HCT116 (cell line): Measurements from ENCODE around the gene SEMA5B. TPM values are rescaled to one million over a fixed set of nuclear protein-coding genes. Genes with fewer than 3 reads are reported as not detected.

Source experiments
- ATAC-seq: fragments of 200-7000 bp; cut with Tn5 transposase; 2 replicates; pipeline ENCODE4 v1.9.1; 2020; ENCODE audit warnings: mild to moderate bottlenecking, moderate library complexity
- BruUV-seq: library from RNA; stranded (reverse); fragments of 400-500 nt; replicated peaks from 2 replicates; lab custom pipeline; 2021; lab: Mats Ljungman, UMichigan
- CTCF ChIA-PET: fragments of 300-600 bp; sonication (Branson Sonifier 250); formaldehyde crosslinking; loops from one replicate; lab custom pipeline; 2021; ENCODE audit warnings: antibody characterized with exemption; lab: Charles Lee
- POLR2A ChIA-PET: fragments of 300-600, 350-600 bp; sonication (Branson Sonifier 250); formaldehyde crosslinking; loops from one replicate; lab custom pipeline; 2021; ENCODE audit warnings: antibody characterized with exemption; lab: Charles Lee
- RAD21 ChIA-PET, 2 experiments: fragments of 300-600 bp; sonication (Branson Sonifier 250); formaldehyde crosslinking; loops; one replicate each; lab custom pipeline; 2023; ENCODE audit warnings: low total read pairs in 2 of 2; ENCODE audit not compliant: uncharacterized antibody in 2 of 2, unreplicated experiment in 2 of 2, low non-redundant PET in 1 of 2; lab: Charles Lee
- DNase-seq: peaks from one replicate; pipeline ENCODE4 v3.0.0-alpha.2; 2010; ENCODE audit warnings: low read depth, low spot score
- H2AFZ ChIP-seq: fragments of 200-600 bp; shearing (Covaris generic), sonication (generic); 2 replicates; pipeline ENCODE4 v1.6.1; 2017; ENCODE audit warnings: low read depth, mixed run types, mixed read lengths, antibody characterized with exemption, low read length; ENCODE audit not compliant: poor library complexity, severe bottlenecking
- H3K27ac ChIP-seq: 2 replicates; pipeline ENCODE4 v1.5.1; 2012; ENCODE audit warnings: low read depth, low read length
- H3K27me3 ChIP-seq: fragments of 200-600 bp; sonication (generic); 2 replicates; pipeline ENCODE4 v1.6.1; 2016; ENCODE audit warnings: mixed run types, low read length, mixed read lengths; ENCODE audit not compliant: insufficient read depth
- H3K36me3 ChIP-seq, 2 experiments: fragments of 200-500 bp in 1 of 2; fragments of 200-600 bp in 1 of 2; sonication (Bioruptor generic) in 1 of 2; sonication (generic) in 1 of 2; 2 replicates each; pipeline versions ENCODE4 v1.5.1 to v1.6.1; 2014 to 2016; ENCODE audit warnings: low read length in 2 of 2, inconsistent platforms in 1 of 2, mixed read lengths in 1 of 2, mixed run types in 1 of 2; ENCODE audit not compliant: insufficient read depth in 2 of 2, control insufficient read depth in 1 of 2
- H3K4me1 ChIP-seq, 2 experiments: fragments of 200-600 bp in 1 of 2; sonication (generic) in 1 of 2; 2 replicates each; pipeline versions ENCODE4 v1.5.1 to v1.6.1; 2012 to 2017; ENCODE audit warnings: low read length in 2 of 2, inconsistent platforms in 1 of 2, mild to moderate bottlenecking in 1 of 2, mixed read lengths in 1 of 2, mixed run types in 1 of 2, moderate library complexity in 1 of 2; ENCODE audit not compliant: insufficient read depth in 2 of 2, control insufficient read depth in 1 of 2
- H3K4me2 ChIP-seq: fragments of 200-600 bp; sonication (generic); 2 replicates; pipeline ENCODE4 v1.6.1; 2017; ENCODE audit warnings: mixed run types, low read length, mixed read lengths
- H3K4me3 ChIP-seq, 2 experiments: fragments of 200-600 bp in 1 of 2; sonication (generic) in 1 of 2; replicated peaks in 1 of 2; 2 replicates each; pipeline ENCODE4 v1.5.1; 2011 to 2016; ENCODE audit warnings: low read length in 2 of 2, control low read depth in 1 of 2, low read depth in 1 of 2, mild to moderate bottlenecking in 1 of 2, mixed read lengths in 1 of 2, mixed run types in 1 of 2
- H3K79me2 ChIP-seq: fragments of 200-600 bp; sonication (generic); 2 replicates; pipeline ENCODE4 v1.6.1; 2017; ENCODE audit warnings: mild to moderate bottlenecking, mixed run types, low read length, moderate library complexity, mixed read lengths; ENCODE audit not compliant: insufficient read depth
- H3K9ac ChIP-seq: fragments of 200-600 bp; sonication (generic); 2 replicates; pipeline ENCODE4 v1.6.1; 2016; ENCODE audit warnings: low read length, mixed read lengths
- H3K9me2 ChIP-seq: fragments of 200-600 bp; sonication (generic), shearing (Covaris generic); 2 replicates; pipeline ENCODE4 v1.6.1; 2017; ENCODE audit warnings: mixed run types, mild to moderate bottlenecking, moderate library complexity; ENCODE audit not compliant: insufficient read depth
- H3K9me3 ChIP-seq, 2 experiments: fragments of 200-500 bp in 1 of 2; fragments of 200-600 bp in 1 of 2; sonication (Bioruptor generic) in 1 of 2; sonication (generic) in 1 of 2; 2 replicates each; pipeline ENCODE4 v1.6.1; 2014 to 2017; ENCODE audit warnings: low read length in 2 of 2, mixed read lengths in 2 of 2, inconsistent platforms in 1 of 2, low read depth in 1 of 2, mild to moderate bottlenecking in 1 of 2, mixed run types in 1 of 2, moderate library complexity in 1 of 2; ENCODE audit not compliant: control insufficient read depth in 1 of 2, insufficient read depth in 1 of 2
- H4K20me1 ChIP-seq: fragments of 200-600 bp; sonication (generic), shearing (Covaris generic); 2 replicates; pipeline ENCODE4 v1.6.1; 2017; ENCODE audit warnings: mixed run types, mild to moderate bottlenecking, moderate library complexity; ENCODE audit not compliant: insufficient read depth
- CBX3 ChIP-seq: IDR thresholded peaks from 2 replicates; pipeline ENCODE4 v1.6.1; 2012; ENCODE audit warnings: low read depth
- CEBPB ChIP-seq: IDR thresholded peaks from 2 replicates; pipeline ENCODE4 v1.6.1; 2012; ENCODE audit warnings: low read depth
- EGR1 ChIP-seq: IDR thresholded peaks from 2 replicates; pipeline ENCODE4 v1.6.1; 2012; ENCODE audit warnings: low read depth
- ELF1 ChIP-seq: IDR thresholded peaks from 2 replicates; pipeline ENCODE4 v1.6.1; 2012; ENCODE audit warnings: low read depth, borderline replicate concordance
- EZH2 ChIP-seq: fragments of 200-600 bp; sonication (generic); IDR thresholded peaks from 2 replicates; pipeline ENCODE4 v1.6.1; 2017; ENCODE audit warnings: antibody characterized with exemption, mixed run types
- EZH2phosphoT487 ChIP-seq: fragments of 200-600 bp; IDR thresholded peaks from 2 replicates; pipeline ENCODE4 v1.6.1; 2018; ENCODE audit warnings: antibody characterized with exemption, borderline replicate concordance
- FOSL1 ChIP-seq: IDR thresholded peaks from 2 replicates; pipeline ENCODE4 v1.6.1; 2012; ENCODE audit warnings: low read depth
- RAD21 ChIP-seq: IDR thresholded peaks from 2 replicates; pipeline ENCODE4 v1.6.1; 2012; ENCODE audit warnings: low read depth, mild to moderate bottlenecking
- SRF ChIP-seq: IDR thresholded peaks from 2 replicates; pipeline ENCODE4 v1.6.1; 2012; ENCODE audit warnings: low read depth
- TCF7L2 ChIP-seq: IDR thresholded peaks from 2 replicates; pipeline ENCODE4 v1.7.0; 2011; ENCODE audit warnings: borderline replicate concordance, inconsistent platforms; ENCODE audit not compliant: insufficient read depth, insufficient read length; ENCODE audit errors: extremely low read depth
- YY1 ChIP-seq: IDR thresholded peaks from 2 replicates; pipeline ENCODE4 v1.6.1; 2011; ENCODE audit warnings: low read length, low read depth, moderate library complexity, mild to moderate bottlenecking; ENCODE audit not compliant: insufficient replicate concordance; ENCODE audit errors: extremely low read depth
- ZFX ChIP-seq: fragments of 450-650 bp; IDR thresholded peaks from 2 replicates; pipeline ENCODE4 v1.6.1; 2017
- intact Hi-C: fragments of 100-400 bp; cut with micrococcal nuclease; formaldehyde crosslinking; loops from 2 replicates; pipeline ENCODE4 v1.10.0; 2022
- total RNA-seq: library from RNA; stranded (reverse); gene quantifications from one replicate; pipeline ENCODE4 v1.2.1, GENCODE V29; 2021; ENCODE audit not compliant: unreplicated experiment
- TF ChIP-seq, protein P1 (sequence below): IDR thresholded peaks from 2 replicates; pipeline ENCODE4 v1.6.1; 2012
- TF ChIP-seq, protein P2 (sequence below): IDR thresholded peaks from 2 replicates; pipeline ENCODE4 v1.6.1; 2012; ENCODE audit warnings: low read depth
- TF ChIP-seq, protein P3 (sequence below): IDR thresholded peaks from 2 replicates; pipeline ENCODE4 v1.6.1; 2011; ENCODE audit warnings: mild to moderate bottlenecking, low read length, moderate library complexity; ENCODE audit not compliant: insufficient replicate concordance; ENCODE audit errors: extremely low read depth

SEMA5B gene
- total RNA-seq, 1 experiment from 2014 or later, result 0.15 TPM

DNA sequence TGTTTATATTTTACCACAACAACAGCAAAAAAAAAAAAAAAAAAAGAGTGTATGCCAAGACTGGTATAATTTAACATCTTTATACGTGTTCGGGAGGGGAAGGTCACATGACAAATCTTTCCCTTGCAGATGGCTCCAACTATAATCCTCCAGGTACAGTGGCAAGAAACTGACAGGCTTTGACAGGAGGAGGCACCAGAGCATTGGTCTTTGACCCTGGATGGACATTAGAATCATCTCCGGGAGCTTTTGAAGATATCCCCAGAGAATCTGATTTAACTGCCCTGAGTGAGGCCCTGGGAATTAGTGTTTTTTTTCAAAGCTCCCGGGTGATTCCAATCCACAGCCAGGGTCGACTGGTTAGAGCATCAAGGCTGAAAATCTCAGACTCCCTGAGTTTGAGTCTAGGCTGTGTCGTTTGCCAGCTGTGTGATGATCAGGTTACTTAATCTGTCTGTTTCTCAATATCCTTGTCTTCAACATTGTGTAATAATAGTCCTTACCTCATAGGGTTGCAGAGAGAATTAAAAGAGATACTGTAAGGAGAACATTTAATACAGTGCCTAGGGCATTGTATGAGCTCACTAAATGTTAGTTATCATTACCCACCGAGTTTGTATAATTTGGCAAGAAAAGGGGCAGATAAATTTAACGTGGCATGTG lies 8.9 kb upstream of the SEMA5B start:
- no peaks in the 10 kb centered on the region for H3K36me3 ChIP-seq
- DNase-seq, result no peak
- no peaks in the 10 kb centered on the region for H4K20me1 ChIP-seq
- H2AFZ ChIP-seq, result no peak overlapping the region
- H3K79me2 ChIP-seq, result no peaks in the 10 kb centered on the region
- CTCF ChIA-PET, result no interaction called here
- H3K4me1 ChIP-seq, result no peaks in the 10 kb centered on the region
- no peak overlapping the region for H3K27ac ChIP-seq
- no peak overlapping the region for H3K4me3 ChIP-seq
- RAD21 ChIA-PET, result no interaction called here
- no peaks in the 10 kb centered on the region for H3K9me3 ChIP-seq
- H3K9me2 ChIP-seq, result no peaks in the 10 kb centered on the region
- POLR2A ChIA-PET, result no interaction called here
- no TSS peak for BruUV-seq
- ATAC-seq, result no peak
- TF ChIP-seq RAD21 (peak; percentile 26), TCF7L2 (no peak)
- intact Hi-C loops, result no loop called here
- no peak overlapping the region for H3K9ac ChIP-seq
- H3K27me3 ChIP-seq, result 0 out of 2 replicates have a peak, but pooled peaks cover 4% of the 10 kb centered on the region
- H3K4me2 ChIP-seq, result no peak overlapping the region

DNA sequence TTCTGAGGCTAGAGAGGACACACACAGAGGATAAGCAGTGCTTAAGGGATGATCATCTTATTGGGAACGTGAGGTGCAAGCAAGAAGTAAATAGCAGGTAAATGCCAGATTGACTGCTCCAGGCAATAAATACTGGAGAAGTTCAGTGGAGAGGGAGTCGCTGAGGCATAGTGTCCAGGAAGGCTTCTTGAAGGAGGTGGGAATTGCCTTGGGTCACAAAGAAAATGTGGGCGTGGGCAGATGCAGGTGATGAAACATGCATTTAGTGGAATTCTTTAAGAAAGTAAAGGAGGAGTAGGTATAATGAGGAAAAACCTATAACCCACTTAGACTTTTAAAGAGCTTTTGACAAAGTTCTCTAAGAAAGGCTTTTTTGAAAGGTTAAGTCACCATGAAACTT lies 7.4 kb upstream of the SEMA5B start:
- no TSS peak for BruUV-seq
- DNase-seq, result no peak
- TF ChIP-seq EGR1, result no peak
- TF ChIP-seq TCF7L2, result no peak
- TF ChIP-seq ELF1, result no peak
- no peak for TF ChIP-seq ZFX
- no peak for TF ChIP-seq YY1
- no peak for TF ChIP-seq RAD21
- no peak for TF ChIP-seq SRF
- TF ChIP-seq, protein P1, sequence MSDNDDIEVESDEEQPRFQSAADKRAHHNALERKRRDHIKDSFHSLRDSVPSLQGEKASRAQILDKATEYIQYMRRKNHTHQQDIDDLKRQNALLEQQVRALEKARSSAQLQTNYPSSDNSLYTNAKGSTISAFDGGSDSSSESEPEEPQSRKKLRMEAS, result no peak
- TF ChIP-seq, protein P2, sequence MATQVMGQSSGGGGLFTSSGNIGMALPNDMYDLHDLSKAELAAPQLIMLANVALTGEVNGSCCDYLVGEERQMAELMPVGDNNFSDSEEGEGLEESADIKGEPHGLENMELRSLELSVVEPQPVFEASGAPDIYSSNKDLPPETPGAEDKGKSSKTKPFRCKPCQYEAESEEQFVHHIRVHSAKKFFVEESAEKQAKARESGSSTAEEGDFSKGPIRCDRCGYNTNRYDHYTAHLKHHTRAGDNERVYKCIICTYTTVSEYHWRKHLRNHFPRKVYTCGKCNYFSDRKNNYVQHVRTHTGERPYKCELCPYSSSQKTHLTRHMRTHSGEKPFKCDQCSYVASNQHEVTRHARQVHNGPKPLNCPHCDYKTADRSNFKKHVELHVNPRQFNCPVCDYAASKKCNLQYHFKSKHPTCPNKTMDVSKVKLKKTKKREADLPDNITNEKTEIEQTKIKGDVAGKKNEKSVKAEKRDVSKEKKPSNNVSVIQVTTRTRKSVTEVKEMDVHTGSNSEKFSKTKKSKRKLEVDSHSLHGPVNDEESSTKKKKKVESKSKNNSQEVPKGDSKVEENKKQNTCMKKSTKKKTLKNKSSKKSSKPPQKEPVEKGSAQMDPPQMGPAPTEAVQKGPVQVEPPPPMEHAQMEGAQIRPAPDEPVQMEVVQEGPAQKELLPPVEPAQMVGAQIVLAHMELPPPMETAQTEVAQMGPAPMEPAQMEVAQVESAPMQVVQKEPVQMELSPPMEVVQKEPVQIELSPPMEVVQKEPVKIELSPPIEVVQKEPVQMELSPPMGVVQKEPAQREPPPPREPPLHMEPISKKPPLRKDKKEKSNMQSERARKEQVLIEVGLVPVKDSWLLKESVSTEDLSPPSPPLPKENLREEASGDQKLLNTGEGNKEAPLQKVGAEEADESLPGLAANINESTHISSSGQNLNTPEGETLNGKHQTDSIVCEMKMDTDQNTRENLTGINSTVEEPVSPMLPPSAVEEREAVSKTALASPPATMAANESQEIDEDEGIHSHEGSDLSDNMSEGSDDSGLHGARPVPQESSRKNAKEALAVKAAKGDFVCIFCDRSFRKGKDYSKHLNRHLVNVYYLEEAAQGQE, result no peak
- no peak for TF ChIP-seq CEBPB
- TF ChIP-seq, protein P3, sequence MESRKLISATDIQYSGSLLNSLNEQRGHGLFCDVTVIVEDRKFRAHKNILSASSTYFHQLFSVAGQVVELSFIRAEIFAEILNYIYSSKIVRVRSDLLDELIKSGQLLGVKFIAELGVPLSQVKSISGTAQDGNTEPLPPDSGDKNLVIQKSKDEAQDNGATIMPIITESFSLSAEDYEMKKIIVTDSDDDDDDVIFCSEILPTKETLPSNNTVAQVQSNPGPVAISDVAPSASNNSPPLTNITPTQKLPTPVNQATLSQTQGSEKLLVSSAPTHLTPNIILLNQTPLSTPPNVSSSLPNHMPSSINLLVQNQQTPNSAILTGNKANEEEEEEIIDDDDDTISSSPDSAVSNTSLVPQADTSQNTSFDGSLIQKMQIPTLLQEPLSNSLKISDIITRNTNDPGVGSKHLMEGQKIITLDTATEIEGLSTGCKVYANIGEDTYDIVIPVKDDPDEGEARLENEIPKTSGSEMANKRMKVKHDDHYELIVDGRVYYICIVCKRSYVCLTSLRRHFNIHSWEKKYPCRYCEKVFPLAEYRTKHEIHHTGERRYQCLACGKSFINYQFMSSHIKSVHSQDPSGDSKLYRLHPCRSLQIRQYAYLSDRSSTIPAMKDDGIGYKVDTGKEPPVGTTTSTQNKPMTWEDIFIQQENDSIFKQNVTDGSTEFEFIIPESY, result no peak
- no peak for TF ChIP-seq EZH2phosphoT487
- no peak for TF ChIP-seq EZH2
- no peak for TF ChIP-seq FOSL1
- no peak for TF ChIP-seq CBX3

More for the DNA sequence above, 7.4 kb upstream of the SEMA5B start:
- Histone ChIP-seq H3K79me2 (no peaks in the 10 kb centered on the region), H3K9ac (no peak overlapping the region), H3K36me3 (no peaks in the 10 kb centered on the region), H3K9me2 (no peaks in the 10 kb centered on the region), H3K4me3 (no peak overlapping the region), H4K20me1 (no peaks in the 10 kb centered on the region), H3K9me3 (no peaks in the 10 kb centered on the region), H3K27ac (no peak overlapping the region), H3K4me2 (no peak overlapping the region), H3K4me1 (no peaks in the 10 kb centered on the region), H2AFZ (no peak overlapping the region), H3K27me3 (peaks cover 18% of the 10 kb centered on the region; the same call in 1 of the 2 replicates)
- intact Hi-C loops, result no loop called here
- ChIA-PET CTCF (no interaction called here), RAD21 (no interaction called here), POLR2A (no interaction called here)
- no peak for ATAC-seq
